Common myeloid progenitor, CD34-positive (primary cell): ENCODE data around the gene THEM5.
"Not testable (repeated sequence)": the region's sequence is repeated elsewhere in the genome, so short reads cannot be mapped to it uniquely, and the experiment has no call there.

Source experiments
- CTCF ChIA-PET: fragments of 350-600 bp; sonication (Branson Sonifier 250); formaldehyde crosslinking; loops from one replicate; lab custom pipeline; 2021; ENCODE audit warnings: antibody characterized with exemption; lab: Charles Lee
- POLR2A ChIA-PET: fragments of 350-600 bp; sonication (Branson Sonifier 250); formaldehyde crosslinking; loops from one replicate; lab custom pipeline; 2021; ENCODE audit warnings: antibody characterized with exemption; lab: Charles Lee
- DNase-seq, 3 donors: peaks; one replicate each; pipeline versions ENCODE4 v3.0.0 to v3.0.0-alpha.2; 2013
- H3K27ac ChIP-seq, 2 experiments: 1 replicate in 1 of 2; 2 replicates in 1 of 2; pipeline ENCODE4 v1.7.0; 2013; ENCODE audit warnings: inconsistent platforms in 2 of 2, low read length in 2 of 2, mild to moderate bottlenecking in 2 of 2, low read depth in 1 of 2, moderate library complexity in 1 of 2; ENCODE audit not compliant: severe bottlenecking in 2 of 2, insufficient read depth in 1 of 2, poor library complexity in 1 of 2
- H3K27me3 ChIP-seq, 5 experiments: replicated peaks in 2 of 5; 1 replicate in 3 of 5; 2 replicates in 2 of 5; pipeline versions ENCODE4 v1.6.1 to v1.7.0; 2013; ENCODE audit warnings: low read length in 4 of 5, mild to moderate bottlenecking in 2 of 5, moderate library complexity in 2 of 5, inconsistent platforms in 1 of 5; ENCODE audit not compliant: insufficient read depth in 5 of 5, control insufficient read depth in 4 of 5
- H3K36me3 ChIP-seq, 4 experiments: 1 replicate in 2 of 4; 2 replicates in 2 of 4; pipeline versions ENCODE4 v1.6.1 to v1.7.0; 2013; ENCODE audit warnings: low read length in 3 of 4, control low read depth in 1 of 4, mild to moderate bottlenecking in 1 of 4; ENCODE audit not compliant: control insufficient read depth in 4 of 4, insufficient read depth in 4 of 4
- H3K4me1 ChIP-seq, 4 experiments: 1 replicate in 3 of 4; 2 replicates in 1 of 4; pipeline versions ENCODE4 v1.6.1 to v1.7.1; 2013; ENCODE audit warnings: low read length in 3 of 4, mild to moderate bottlenecking in 3 of 4, control low read depth in 1 of 4, inconsistent platforms in 1 of 4, moderate library complexity in 1 of 4; ENCODE audit not compliant: control insufficient read depth in 4 of 4, insufficient read depth in 4 of 4; ENCODE audit errors: control extremely low read depth in 1 of 4
- H3K4me3 ChIP-seq, 7 experiments: 1 replicate in 4 of 7; 2 replicates in 3 of 7; pipeline versions ENCODE4 v1.5.1 to v1.7.0; 2013; ENCODE audit warnings: mild to moderate bottlenecking in 7 of 7, low read length in 6 of 7, moderate library complexity in 6 of 7, inconsistent platforms in 2 of 7, low read depth in 2 of 7, control low read depth in 1 of 7; ENCODE audit not compliant: insufficient read depth in 4 of 7, control insufficient read depth in 1 of 7; ENCODE audit errors: extremely low read depth in 1 of 7
- H3K9me3 ChIP-seq, 5 experiments: 1 replicate in 4 of 5; 2 replicates in 1 of 5; pipeline versions ENCODE4 v1.6.1 to v1.7.1; 2013; ENCODE audit warnings: low read length in 4 of 5, mild to moderate bottlenecking in 2 of 5, inconsistent platforms in 1 of 5, low read depth in 1 of 5, moderate library complexity in 1 of 5; ENCODE audit not compliant: control insufficient read depth in 4 of 5, insufficient read depth in 2 of 5; ENCODE audit errors: control extremely low read depth in 1 of 5
- WGBS: methylation state at CpG from one replicate; pipeline ENCODE4 v1.1.5; 2013; ENCODE audit not compliant: insufficient coverage; 5-methylcytosine and 5-hydroxymethylcytosine counted together

Gene THEM5

GRCh38 chr1:151883898-151884297 lies 30.4 kb upstream of the THEM5 start:
- H3K27me3 ChIP-seq, DNase-seq, H3K4me1 ChIP-seq, POLR2A ChIA-PET, H3K27ac ChIP-seq, H3K9me3 ChIP-seq, H3K4me3 ChIP-seq: not testable (repeated sequence)
- CTCF ChIA-PET: interaction anchor here (0.9 to 3.1 kb wide), 2 partner anchors 52 to 117 kb away, joined by 3 to 15 read pairs; no protein-coding TSS in a partner anchor
- H3K36me3 ChIP-seq: peaks cover 2 to 26% (median 6%) of the 10 kb centered on the region in 4 experiments
- no CpG with 5 or more reads among the region's 4 CpGs for WGBS

- H3K36me3 ChIP-seq: peaks cover 3 to 23% (median 5%) of the 10 kb centered on the region in 4 experiments
- DNase-seq, H3K9me3 ChIP-seq, H3K27me3 ChIP-seq, POLR2A ChIA-PET, H3K27ac ChIP-seq, H3K4me3 ChIP-seq, H3K4me1 ChIP-seq: not testable (repeated sequence)
- WGBS: 100% methylated on average over 1 of the region's 5 CpGs
- CTCF ChIA-PET: interaction anchor here (0.9 to 2.0 kb wide), 5 partner anchors 8 to 116 kb away, joined by 3 to 9 read pairs (median 4); no protein-coding TSS in a partner anchor
These were observed 29.4 kb upstream of the THEM5 start for GRCh38 chr1:151882918-151883317.

GRCh38 chr1:151882466-151882865 lies 29.0 kb upstream of the THEM5 start:
- WGBS: no CpG with 5 or more reads among the region's 2 CpGs
- ChIA-PET POLR2A (no interaction called here), CTCF (interaction anchor here (0.7 to 2.0 kb wide), 10 partner anchors 8 to 121 kb away, joined by 3 to 9 read pairs (median 4); no protein-coding TSS in a partner anchor)
- H3K4me3 ChIP-seq: no peak overlapping the region
- no peak overlapping the region for H3K27ac ChIP-seq
- peaks cover 3 to 19% (median 4%) of the 10 kb centered on the region in 4 experiments for H3K36me3 ChIP-seq
- DNase-seq: no peak
- no peaks in the 10 kb centered on the region for H3K4me1 ChIP-seq
- H3K9me3 ChIP-seq: no peaks in the 10 kb centered on the region
- no peaks in the 10 kb centered on the region for H3K27me3 ChIP-seq

- CTCF ChIA-PET: interaction anchor here (0.7 to 2.0 kb wide), 22 partner anchors 9 to 186 kb away, joined by 3 to 10 read pairs (median 4); partner anchors contain the start of genes C2CD4D, MRPL9 and TDRKH
- Histone ChIP-seq H3K4me1 (no peaks in the 10 kb centered on the region), H3K36me3 (peaks cover 3 to 15% (median 8%) of the 10 kb centered on the region in 4 experiments), H3K27me3 (no peaks in the 10 kb centered on the region), H3K9me3 (no peaks in the 10 kb centered on the region), H3K27ac (no peak overlapping the region), H3K4me3 (no peak overlapping the region)
- POLR2A ChIA-PET: no interaction called here
- peak; percentile 14 to 46 (median 40) for DNase-seq
- WGBS: 0% methylated on average over 1 of the region's 2 CpGs
These were observed 28.0 kb upstream of the THEM5 start for GRCh38 chr1:151881479-151881878.

DNA sequence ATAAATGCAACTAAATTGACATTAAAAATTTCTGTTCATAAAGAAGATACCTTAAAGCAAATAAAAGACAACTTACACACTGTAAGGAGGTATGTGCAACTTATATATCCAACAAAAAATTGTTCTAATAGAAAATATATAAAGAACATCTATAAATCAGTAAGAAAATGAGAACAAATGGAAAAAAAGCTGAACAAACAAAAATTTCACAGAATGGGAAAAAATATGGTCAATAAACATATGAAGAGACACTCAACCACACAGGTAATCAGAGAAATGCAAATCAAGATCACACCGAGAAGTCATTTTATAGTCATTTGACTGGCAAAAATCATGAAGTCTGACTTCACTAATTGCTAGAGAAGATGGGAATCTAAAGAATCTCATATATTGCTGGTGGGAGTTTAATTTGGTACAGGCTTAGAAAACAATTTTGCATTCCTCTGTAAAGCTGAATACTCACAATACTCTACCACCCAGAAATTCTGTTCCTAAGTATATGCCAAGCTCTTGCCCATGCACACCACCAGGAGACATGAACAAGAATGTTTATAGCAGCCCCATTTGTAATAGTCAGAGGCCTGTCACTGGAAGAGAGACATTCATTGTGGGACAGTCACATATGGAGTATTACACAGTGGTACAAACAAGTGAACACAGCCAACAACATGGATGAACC lies 22.0 kb upstream of the THEM5 start:
- DNase-seq: no peak
- WGBS: no CpG with 5 or more reads among the region's 1 CpG
- H3K27me3 ChIP-seq: no peaks in the 10 kb centered on the region
- peaks cover 0 to 11% (median 9%) of the 10 kb centered on the region in 4 experiments for H3K4me1 ChIP-seq
- H3K27ac ChIP-seq: no peak overlapping the region
- ChIA-PET POLR2A (no interaction called here), CTCF (interaction anchor here (1.5 to 3.4 kb wide), 3 partner anchors 11 to 17 kb away, joined by 5 to 11 read pairs (median 7); no protein-coding TSS in a partner anchor)
- peaks cover 3 to 22% (median 13%) of the 10 kb centered on the region in 4 experiments for H3K36me3 ChIP-seq
- H3K9me3 ChIP-seq: no peaks in the 10 kb centered on the region
- no peak overlapping the region for H3K4me3 ChIP-seq

- DNase-seq: peak; percentile 26 to 71 (median 56)
- CTCF ChIA-PET, H3K27ac ChIP-seq, H3K4me3 ChIP-seq, POLR2A ChIA-PET, H3K9me3 ChIP-seq, H3K27me3 ChIP-seq: not testable (repeated sequence)
- WGBS: 0% methylated on average over 2 of the region's 9 CpGs
- H3K36me3 ChIP-seq: peaks cover 3 to 20% (median 9%) of the 10 kb centered on the region in 4 experiments
- H3K4me1 ChIP-seq: peaks cover 0 to 11% (median 9%) of the 10 kb centered on the region in 4 experiments
These were observed 19.3 kb upstream of the THEM5 start for GRCh38 chr1:151872776-151873175.
